OCI-LY7 (cell line): ENCODE data around the gene C1QL1.

ENCODE experiments used
- EZH2phosphoT487 ChIP-seq: fragments of 200-600 bp; sonication (generic); IDR thresholded peaks from 2 replicates; pipeline ENCODE4 v1.6.1; 2018; ENCODE audit warnings: low read depth, borderline replicate concordance, mild to moderate bottlenecking, mixed run types, antibody characterized with exemption, low read length, moderate library complexity, mixed read lengths
- TF ChIP-seq, protein P1 (sequence below): fragments of 200-600 bp; sonication (generic); conservative IDR thresholded peaks from 2 replicates; pipeline ENCODE4 v1.5.1; 2014; ENCODE audit warnings: mild to moderate bottlenecking, antibody characterized with exemption, low read length, moderate library complexity, mixed read lengths

DNA sequence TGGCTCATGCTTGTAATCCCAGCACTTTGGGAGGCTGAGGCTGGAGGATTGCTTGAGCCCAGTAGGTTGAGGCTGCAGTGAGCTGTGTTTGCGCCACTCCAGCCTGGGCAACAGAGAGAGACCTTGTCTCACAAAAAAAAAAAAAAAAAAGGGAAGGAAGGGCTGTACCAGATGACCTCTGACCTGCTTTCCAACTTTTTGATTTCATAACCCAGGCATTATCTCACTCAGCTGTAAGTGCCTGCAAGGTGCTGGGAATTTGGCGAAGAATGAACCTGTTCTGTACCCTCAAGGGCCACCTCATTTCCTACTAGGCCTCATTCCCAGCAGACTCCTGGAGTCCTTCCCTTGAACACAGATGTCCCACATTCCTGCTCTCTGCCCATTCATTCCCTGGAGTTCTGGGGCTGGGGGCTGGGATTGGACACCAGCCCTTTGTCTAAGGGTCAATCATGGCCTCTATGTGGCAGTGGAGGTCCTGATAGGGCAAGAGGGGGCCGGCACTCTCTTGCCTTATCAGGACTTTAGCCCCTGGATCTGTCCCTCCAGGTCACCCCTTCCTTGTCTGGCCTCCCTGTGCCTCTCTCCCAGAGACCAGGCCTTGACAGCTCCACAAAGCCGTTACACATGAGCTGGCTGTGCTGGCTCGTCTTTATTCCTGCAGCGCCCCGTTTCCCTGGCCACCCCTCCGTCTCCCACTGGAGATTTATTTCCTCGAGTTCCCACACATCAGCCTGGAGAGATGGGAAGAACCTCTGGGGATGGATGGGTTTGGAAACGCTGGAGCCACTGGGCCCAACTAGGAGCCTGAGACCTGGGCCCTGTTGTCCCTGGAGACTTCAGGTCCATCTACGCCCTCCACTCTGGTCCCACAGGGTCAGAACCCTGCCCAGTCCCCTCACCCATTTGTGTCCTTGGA is 52.0 kb downstream of the C1QL1 start:
- no peak for TF ChIP-seq EZH2phosphoT487
- TF ChIP-seq, protein P1, sequence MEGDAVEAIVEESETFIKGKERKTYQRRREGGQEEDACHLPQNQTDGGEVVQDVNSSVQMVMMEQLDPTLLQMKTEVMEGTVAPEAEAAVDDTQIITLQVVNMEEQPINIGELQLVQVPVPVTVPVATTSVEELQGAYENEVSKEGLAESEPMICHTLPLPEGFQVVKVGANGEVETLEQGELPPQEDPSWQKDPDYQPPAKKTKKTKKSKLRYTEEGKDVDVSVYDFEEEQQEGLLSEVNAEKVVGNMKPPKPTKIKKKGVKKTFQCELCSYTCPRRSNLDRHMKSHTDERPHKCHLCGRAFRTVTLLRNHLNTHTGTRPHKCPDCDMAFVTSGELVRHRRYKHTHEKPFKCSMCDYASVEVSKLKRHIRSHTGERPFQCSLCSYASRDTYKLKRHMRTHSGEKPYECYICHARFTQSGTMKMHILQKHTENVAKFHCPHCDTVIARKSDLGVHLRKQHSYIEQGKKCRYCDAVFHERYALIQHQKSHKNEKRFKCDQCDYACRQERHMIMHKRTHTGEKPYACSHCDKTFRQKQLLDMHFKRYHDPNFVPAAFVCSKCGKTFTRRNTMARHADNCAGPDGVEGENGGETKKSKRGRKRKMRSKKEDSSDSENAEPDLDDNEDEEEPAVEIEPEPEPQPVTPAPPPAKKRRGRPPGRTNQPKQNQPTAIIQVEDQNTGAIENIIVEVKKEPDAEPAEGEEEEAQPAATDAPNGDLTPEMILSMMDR, result no peak
